NCI-H1436 (cell line): ENCODE data around the gene DTX3L.
"Not testable (repeated sequence)": the region's sequence is repeated elsewhere in the genome, so short reads cannot be mapped to it uniquely, and the experiment has no call there.

Experiments used
- DNase-seq: peaks from one replicate; lab custom pipeline; 2025; lab: John Stamatoyannopoulos, UW

Gene DTX3L

DNA sequence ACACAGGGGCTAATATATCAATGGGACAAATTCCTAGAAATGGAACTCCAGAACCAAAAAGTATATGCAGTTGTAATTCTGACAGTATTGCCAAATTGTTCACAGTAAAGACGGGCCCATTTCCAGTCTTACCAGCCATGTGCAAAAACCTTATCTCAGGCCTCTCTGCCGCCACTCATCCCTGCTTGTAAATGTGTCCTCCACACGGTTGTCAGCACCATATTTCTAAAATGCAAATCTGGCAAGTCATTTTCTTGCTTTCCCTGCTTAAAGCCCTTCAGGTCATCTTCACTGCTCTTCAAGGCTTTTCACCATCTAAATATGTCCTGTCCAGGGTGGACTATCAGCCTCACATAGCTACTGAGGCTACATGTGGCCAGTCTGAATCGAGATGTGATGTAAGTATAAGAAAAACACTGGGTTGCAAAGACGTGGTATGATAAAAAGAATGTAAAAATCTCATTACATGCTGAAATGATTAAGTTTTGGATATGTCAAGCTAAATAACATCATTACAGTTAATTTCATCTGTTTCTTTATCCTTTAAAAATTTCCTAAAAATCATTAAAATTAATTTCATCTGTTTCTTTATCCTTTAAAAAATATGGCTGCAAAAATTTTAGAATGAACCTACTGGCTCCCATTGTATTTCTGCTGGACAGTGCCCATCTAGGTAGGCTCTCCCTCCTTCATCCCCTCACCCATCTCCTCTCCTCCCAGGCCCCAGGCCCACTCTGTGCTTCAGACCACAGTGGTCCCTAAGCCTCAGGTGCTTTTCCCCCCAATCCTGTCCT lies 1.0 kb upstream of the DTX3L start:
- no peak for DNase-seq

DNA sequence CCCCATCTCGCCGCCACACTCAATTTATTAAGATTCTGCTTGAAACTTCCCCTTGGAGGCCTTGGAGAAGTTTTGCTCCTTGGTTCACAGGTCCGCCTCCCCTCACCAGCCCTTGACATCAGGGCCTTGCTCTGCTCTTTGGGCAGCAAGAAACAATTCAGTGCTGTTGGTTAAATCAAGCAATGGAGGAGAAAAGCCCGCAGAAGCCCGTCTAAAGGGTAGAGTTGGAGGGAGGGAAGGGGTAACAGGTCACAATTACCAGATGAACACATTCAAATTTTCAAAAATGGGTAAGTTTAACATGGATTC lies 467 bp upstream of the DTX3L start:
- no peak for DNase-seq

DNA sequence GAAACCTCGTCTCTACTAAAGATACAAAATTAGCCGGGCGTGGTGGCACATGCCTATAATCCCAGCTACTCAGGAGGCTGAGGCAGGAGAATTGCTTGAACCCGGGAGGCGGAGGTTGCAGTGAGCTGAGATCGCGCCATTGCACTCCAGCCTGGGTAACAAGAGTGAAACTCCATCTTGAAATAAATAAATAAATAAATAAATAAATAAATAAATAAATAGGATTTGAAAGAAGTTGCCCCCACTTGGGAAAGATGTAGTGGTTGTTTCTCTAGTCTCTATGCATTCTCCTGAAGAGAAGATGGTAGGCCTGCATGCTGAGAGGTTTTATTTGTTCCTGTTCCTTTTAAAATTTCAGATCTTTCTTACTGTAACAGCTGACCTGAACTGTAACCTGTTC lies 4.0 kb downstream of the DTX3L start:
- not testable (repeated sequence) for DNase-seq

DNA sequence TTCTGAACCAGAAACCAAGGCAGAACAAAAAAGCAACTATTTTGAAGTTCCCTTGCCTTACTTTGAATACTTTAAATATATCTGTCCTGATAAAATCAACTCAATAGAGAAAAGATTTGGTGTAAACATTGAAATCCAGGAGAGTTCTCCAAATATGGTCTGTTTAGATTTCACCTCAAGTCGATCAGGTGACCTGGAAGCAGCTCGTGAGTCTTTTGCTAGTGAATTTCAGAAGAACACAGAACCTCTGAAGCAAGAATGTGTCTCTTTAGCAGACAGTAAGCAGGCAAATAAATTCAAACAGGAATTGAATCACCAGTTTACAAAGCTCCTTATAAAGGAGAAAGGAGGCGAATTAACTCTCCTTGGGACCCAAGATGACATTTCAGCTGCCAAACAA lies 4.6 kb downstream of the DTX3L start:
- DNase-seq, result no peak

DNA sequence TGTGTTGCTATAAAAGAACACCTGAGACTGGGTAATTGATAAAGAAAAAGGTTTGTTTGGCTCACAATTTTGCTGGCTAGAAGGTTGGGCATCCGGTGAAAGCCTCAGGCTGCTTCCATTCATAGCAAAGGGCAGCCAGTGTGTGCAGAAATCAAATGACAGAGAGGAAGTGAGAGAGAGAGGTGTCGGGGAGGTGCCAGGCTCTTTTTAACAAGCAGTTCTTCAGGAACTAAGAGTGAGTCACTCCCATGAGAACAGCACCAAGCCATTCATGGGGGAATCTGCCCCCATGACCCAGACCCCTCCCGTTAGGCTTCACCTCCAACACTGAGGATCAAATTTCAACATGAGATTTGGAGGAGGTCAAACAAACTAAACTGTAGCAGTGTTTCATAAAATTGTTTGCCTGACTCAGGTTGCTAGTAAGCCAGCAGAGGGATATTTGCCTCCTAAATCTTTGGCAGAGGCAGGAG lies 8.8 kb downstream of the DTX3L start:
- peak; percentile 5 for DNase-seq

DNA sequence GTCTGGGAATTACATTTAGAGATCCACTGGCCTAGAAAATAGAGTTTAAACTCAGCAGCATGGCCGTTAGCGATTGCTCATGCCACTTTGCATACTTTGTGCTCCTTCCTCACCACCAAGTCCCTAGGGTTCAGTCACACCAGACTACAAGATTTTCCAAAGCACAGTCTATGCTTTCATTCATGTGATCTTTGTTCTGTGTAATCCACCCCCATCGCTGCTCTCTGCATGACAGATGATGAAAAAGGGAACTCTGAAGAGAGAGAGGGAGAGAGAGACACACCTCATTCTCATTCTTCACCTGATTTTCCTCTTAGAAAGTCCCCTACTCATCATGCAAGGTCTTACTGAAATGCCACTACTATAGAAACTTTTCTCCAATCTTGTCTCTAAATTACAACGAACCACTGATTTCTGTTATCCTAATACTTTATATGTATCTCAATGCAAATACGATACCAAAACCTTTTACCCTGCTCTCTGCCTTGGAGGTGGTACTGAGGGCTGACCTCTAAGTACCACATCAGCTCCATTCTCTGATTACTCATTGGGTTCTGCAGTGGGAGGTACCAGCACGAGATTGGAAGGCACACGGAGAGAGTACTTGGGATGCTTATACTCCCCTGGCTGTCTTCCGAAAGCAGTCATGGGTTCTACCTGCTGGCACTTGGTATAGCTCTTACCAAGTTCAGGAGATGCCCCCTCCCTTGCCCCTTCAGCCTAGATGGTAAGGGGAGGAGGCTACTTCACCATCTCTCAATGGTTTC lies 12.2 kb downstream of the DTX3L start:
- DNase-seq, result no peak

DNA sequence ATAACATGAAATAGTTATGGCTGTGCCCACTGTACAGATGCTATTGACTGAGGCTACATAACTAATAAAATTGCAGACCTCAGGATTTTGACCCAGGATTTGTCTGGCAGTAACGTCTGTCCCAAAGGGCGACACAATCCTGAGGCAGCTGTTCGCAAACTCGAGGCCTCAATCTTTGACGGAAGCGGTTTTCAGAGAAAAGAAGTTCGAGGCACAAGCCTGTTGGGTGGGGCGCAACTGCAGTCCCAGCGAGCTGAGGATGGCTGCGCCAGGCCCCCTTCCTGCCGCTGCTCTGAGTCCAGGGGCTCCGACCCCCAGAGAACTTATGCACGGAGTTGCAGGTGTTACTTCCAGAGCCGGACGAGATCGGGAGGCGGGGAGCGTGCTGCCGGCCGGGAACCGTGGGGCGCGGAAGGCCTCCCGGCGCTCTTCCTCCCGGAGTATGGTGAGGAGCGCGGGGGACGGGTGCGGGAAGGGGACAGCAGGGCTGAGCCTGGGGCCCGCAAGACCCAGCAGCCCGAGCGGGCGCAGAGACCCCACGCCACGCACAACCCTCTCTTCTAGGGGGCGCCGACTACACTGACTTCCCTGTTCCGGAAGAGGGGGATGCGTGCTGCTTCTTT lies 13.4 kb downstream of the DTX3L start, which contains the start of gene PARP15:
Gene PARP15, plus strand, starts transcription at position 242 of the 623 bp plus-strand sequence. Its CDS starts 18 bp downstream, at position 260.
- DNase-seq, result no peak

DNA sequence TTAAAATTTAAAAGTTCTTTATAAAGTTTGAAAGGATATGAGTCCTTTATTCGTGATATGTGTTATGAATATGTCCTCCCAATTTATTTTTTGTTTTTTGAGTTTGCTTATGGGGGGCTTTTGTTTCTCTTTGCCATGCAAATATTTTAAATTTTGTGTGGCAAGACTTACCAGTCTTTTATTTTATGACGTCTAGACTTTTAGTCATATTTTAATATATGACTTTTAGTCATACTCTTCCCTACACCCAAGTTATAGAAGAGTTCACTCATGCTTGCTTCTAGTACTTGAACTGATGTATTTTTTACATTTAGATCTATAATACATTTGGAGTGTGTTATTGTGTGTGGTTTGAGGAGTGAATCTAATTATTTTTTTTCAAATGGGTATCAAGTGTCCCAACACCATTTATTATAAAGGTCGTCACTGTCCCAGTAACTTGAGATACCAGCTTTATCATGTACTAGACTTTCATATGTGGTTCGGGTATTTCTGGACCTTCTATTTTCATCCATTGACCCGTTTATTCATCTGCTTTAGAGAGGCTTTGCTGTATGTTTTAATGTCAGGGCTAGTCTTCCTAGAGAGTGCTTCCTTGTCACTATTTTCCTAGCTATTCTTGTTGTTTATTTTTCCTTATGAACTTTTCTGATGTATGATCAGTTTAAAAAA lies 14.1 kb downstream of the DTX3L start:
- DNase-seq, result no peak

DNA sequence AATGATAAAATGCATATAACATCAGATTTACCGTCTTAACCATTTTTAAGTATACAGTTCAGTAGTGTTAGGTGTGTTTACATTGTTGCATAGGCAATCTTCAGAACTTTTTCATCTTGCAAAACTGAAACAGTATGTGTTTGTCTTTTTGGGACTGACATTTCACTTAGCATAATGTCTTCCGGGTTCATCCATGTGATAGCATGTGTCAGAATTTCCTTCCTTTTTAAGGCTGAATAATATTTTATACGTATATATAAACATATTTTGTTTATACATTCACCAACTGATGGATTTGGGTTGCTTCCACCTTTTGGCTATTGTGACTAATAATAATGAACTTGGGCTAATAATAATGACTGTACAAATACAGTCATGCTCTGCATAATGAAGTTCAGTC lies 16.3 kb downstream of the DTX3L start:
- DNase-seq, result no peak

DNA sequence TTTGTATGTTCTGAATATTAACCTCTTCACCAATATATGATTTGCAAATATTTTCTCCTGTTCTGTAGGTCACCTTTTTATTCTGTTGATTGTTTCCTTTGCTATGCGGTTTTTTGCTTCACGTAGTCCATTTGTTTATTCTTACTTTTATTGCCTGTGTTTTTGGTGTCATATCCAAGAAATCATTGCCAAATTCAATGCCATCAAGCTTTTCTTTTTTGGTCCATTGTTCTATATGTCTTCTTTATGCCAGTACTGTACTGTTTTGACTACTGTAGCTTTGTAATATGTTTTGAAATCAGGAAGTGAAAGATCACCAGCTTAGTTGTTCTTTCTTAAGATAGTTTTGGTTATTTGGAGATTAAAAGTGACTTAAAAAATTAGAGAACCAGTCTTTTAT lies 17.5 kb downstream of the DTX3L start:
- DNase-seq, result no peak

DNA sequence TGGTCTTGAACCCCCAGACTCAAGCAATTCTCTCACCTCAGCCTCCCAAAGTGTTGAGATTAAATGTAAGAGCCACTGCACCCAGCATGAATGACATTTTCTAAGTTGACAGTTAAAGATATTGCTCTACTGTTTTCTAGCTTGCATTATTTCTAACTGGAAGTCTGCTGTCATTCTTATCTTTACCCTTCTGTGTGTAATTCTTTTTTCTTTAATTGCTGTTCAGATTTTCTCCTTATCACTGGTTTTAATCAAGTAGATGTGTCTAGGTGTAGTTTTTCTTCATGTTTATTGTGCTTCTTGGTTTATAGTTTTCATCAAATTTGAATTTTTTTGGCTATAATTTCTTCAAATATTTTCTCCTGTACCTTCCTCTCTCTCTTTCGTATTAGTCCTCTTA lies 18.3 kb downstream of the DTX3L start:
- DNase-seq, result no peak

DNA sequence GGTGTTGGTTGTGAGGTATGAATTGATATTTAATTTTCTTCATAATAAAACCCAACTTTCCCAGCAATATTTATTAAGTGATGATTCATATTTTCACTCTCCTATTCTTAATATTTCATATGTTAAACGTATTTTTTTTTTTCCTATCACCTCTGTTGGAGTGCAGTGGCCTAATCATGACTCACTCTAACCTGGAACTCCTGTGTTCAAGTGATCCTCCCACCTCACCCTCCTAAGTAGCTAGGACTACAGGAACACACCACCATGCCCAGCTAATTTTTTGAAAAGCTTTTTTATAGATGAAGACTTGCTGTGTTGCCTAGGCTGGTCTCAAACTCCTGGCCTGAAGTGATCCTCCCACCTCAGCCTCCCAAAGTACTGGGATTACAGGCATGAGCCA lies 22.0 kb downstream of the DTX3L start:
- no peak for DNase-seq

DNA sequence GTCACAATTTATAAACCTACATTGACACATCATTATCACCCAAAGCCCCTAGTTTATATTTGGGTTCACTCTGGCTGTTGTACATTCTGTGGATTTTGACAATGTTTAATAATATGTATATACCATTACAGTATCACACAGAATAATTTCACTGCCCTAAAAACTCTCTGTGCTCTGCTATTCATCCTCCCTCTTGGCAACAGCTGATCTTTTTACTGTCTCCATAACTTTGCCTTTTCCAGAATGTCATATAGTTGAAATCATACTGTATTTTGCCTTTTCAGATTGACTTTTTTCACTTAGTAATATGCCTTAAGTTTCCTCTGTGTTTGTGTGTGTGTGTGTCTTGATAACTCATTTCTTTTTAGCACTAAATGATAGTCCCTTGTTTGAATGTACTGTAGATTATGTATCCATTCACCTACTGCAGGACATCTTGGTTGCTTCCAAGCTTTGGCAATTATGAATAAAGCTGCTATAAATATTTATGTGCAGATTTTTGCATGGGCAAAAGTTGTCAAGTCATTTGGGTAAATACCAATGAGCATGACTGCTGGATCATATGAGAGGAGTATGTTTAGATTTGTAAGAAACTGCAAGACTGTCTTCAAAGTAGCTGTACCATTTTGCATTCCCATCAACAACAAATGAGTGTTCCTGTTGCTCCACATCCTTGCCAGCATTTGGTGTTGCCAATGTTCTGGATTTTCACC lies 22.8 kb downstream of the DTX3L start:
- DNase-seq, result no peak

DNA sequence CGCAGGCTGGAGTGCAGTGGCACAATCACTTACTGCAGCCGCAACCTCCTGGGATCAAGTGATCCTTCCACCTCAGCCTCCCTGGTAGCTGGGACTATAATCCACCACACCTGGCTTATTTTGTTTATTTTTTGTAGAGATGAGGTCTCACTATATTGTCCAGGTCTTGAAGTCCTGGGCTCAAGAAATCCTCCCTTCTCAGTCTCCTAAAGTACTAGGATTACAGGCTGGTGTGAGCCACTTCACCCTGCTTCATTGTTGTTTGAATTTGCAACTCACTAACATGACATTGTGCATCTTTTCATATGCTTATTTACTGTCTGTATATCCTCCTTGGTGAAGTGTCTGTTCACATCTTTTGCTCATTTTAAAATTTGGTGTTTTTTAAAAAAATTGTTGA lies 23.4 kb downstream of the DTX3L start:
- no peak for DNase-seq

DNA sequence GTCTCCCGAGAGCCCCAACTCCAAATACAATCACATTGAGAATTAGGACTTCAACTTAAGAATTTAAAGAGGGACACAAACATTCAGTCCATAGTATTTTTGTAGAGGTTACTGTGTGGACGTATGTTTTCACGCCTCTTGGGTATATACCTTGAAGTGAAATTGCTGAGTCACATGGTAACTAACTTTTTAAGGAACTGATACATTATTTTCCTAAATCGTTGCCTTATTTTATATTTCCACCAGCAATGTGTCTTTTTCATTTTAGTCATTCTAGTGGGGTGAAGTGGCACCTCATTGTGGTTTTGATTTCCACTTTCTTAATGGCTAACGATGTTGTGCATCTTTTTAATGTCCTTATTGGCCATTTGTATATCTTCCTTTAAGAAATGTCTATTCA lies 25.2 kb downstream of the DTX3L start:
- DNase-seq, result no peak

DNA sequence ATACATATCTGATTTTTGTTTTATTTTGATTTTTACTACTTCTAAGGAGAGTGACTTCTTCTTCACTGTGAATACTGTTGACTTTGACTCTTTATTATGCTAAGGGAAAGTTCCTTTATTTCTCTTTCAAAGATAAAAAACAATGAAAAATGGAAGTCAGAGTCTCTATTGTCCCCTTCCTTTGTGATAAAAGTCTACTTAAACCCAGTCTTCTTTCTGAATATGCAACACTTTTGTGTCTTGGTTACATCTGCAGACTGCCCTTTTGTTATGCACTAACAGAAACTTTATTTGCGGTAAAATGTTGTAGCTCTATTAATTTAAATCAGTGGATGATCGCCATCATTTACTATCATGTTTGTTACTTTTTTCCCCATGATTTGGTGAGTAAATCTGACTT lies 26.5 kb downstream of the DTX3L start:
- no peak for DNase-seq

DNA sequence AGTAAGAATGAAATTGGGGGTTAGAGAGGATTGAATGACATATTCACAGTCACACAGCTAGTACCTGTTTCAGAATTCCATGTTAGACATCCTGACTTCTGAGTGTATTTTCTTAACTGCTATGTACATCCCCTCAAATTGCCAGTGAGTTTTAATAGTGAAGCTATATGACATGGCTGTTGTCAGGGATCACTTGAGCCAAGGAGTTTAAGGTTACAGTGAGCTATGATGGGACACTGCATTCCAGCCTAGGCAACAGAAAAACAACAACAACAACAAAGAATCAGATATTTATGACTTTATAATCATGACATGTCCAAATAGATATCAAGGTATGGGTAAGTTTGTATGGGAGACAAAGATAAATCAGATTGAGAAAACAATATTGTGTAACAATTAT lies 29.9 kb downstream of the DTX3L start:
- no peak for DNase-seq

DNA sequence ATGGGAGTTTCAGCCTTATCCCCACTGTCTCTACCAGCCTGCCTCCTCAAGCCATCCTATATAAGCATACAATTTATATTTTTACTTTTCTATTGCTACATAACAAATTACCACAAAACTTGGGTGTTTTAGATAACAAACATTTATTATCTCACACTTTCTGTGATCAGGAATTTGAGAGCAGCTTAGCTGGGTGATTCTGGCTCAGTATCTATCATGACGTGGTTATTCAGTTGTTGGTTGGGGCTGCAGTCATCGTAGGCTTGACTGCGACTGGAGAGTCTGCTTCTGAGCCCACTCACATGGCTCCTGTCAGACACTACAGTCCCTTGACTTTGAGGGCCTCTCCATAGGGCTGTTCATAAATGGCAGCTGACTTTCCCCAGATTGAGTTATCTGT lies 34.0 kb downstream of the DTX3L start:
- no peak for DNase-seq

DNA sequence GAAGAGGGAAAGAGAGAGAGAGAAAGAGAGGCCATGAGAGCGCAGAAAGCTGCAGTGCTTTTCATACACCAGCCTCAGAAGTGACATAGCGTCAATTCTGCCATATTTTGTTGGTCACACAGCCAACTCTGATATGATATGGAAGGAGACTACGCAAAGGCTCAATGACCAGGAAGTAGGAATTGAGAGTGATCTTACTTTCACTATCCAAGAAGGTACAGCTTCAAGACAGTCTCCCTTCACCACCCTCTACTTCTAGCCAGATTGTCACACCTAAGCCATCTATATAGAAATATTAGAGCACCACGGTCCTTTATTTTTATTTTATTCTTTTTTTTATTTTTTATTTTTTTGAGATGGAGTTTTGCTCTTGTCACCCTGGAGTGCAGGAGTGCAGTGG lies 34.4 kb downstream of the DTX3L start:
- no peak for DNase-seq

DNA sequence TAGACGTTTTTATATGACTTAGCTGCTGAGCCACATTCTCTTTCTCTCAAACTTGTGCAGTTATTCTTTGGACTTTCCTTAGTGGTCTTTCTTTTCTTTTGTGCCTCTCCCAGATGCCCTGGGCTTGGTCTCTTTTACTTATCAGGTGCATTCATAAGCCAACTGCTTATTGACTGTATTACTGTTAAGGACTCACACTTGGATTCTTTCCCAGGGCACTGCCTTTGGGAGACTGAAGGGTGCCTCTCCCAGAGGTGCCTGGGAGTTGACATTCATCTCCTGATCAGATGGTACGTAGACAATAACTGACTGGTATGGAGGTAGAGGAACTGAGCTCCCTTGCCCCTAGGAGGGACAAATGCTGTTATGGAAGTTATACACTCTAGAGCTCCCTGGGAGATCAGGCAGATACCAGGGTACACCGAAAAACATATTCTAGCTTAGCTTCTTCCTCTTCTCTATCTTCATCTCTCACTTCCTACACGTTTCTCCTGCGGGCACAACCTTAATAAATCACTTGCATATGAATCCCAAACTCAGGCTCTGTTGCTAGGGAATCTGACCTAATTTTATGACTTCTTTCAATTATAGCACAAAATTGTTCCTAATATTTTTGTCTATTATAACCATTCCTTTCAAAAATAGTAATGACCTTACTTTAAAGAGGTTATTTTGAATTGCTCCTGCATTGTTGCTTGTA lies 38.0 kb downstream of the DTX3L start:
- DNase-seq, result no peak

DNA sequence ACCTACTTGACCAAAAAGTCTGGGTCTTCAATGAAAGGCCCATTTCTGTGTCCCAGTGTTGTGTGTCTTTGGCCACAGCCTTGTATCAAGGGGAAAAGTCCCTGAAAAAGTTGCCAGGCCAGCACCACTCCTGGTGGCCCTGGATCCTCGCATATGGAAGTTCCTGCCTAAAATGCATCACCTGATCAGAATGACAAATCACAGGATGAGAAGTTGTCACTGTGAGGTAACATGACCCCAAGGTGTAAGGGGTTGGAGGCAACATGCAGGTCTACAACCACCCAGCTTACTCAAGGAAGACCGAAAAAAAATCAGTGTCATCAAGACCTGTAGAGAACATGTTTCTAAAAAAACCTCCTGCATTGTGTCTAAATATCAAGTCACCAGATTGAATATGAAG lies 38.9 kb downstream of the DTX3L start:
- no peak for DNase-seq
